Left ventricle myocardium inferior (tissue), 1 donor: Measurements from ENCODE around the gene EDIL3. TPM values are rescaled to one million over a fixed set of nuclear protein-coding genes. Genes with fewer than 3 reads are reported as not detected.

Experiments used
- DNase-seq: peaks from one replicate; pipeline ENCODE4 v3.0.0-alpha.2; 2020
- H3K27ac ChIP-seq: fragments of 200-600 bp; replicated peaks from 2 replicates; pipeline ENCODE4 v1.8.0; 2021
- H3K27me3 ChIP-seq: fragments of 200-600 bp; 2 replicates; pipeline ENCODE4 v1.8.0; 2021; ENCODE audit warnings: low read depth
- H3K36me3 ChIP-seq: fragments of 200-600 bp; 2 replicates; pipeline ENCODE4 v1.8.0; 2021
- H3K4me1 ChIP-seq: fragments of 200-600 bp; 2 replicates; pipeline ENCODE4 v1.8.0; 2021
- H3K4me3 ChIP-seq: fragments of 200-600 bp; 2 replicates; pipeline ENCODE4 v1.8.0; 2021; ENCODE audit warnings: mild to moderate bottlenecking, moderate library complexity
- H3K9me3 ChIP-seq: fragments of 200-600 bp; replicated peaks from 2 replicates; pipeline ENCODE4 v1.8.0; 2021
- intact Hi-C: fragments of 100-400 bp; cut with micrococcal nuclease; formaldehyde crosslinking; loops from one replicate; pipeline ENCODE4 v1.11.0; 2022
- total RNA-seq: library from RNA; stranded (reverse); fragmentation: NEBNext Ultra II Directional; extraction: Animal tissue kit (Norgen Biotek cat#: 25700); gene quantifications from one replicate; pipeline ENCODE4 v1.2.1, GENCODE V29; 2021
- TF ChIP-seq, protein P1 (sequence below): fragments of 200-600 bp; IDR thresholded peaks from 2 replicates; pipeline ENCODE4 v1.8.0; 2021; ENCODE audit warnings: antibody characterized with exemption, mild to moderate bottlenecking, borderline replicate concordance
- donor health status: DM: no; HTN: yes; CAD: no; lungs with severe emphysema.

The EDIL3 gene
- total RNA-seq, 1 donor from 2014 or later, result 3.5 TPM

DNA sequence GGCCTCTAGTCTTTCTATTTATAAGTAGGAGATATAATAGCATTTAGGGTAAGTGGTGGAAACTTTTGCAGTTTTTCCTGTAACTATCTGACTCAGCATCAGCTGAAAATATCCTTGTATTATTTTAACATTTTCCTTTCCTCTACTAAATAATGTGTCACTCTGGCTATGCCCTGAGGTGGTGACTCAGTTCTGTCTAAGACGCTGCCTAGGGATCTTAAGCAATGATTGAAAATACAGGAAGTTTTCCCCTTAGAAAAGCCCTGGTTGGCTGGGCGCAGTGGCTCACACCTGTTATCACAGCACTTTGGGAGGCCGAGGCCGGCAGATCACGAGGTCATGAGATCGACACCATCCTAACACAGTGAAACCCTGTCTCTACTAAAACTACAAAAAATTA lies 9.3 kb upstream of the EDIL3 start:
- TF ChIP-seq, protein P1, sequence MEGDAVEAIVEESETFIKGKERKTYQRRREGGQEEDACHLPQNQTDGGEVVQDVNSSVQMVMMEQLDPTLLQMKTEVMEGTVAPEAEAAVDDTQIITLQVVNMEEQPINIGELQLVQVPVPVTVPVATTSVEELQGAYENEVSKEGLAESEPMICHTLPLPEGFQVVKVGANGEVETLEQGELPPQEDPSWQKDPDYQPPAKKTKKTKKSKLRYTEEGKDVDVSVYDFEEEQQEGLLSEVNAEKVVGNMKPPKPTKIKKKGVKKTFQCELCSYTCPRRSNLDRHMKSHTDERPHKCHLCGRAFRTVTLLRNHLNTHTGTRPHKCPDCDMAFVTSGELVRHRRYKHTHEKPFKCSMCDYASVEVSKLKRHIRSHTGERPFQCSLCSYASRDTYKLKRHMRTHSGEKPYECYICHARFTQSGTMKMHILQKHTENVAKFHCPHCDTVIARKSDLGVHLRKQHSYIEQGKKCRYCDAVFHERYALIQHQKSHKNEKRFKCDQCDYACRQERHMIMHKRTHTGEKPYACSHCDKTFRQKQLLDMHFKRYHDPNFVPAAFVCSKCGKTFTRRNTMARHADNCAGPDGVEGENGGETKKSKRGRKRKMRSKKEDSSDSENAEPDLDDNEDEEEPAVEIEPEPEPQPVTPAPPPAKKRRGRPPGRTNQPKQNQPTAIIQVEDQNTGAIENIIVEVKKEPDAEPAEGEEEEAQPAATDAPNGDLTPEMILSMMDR, result no peak
- Histone ChIP-seq H3K36me3 (no peaks in the 10 kb centered on the region), H3K4me1 (no peaks in the 10 kb centered on the region), H3K27me3 (no peaks in the 10 kb centered on the region), H3K27ac (no peak overlapping the region), H3K4me3 (no peak overlapping the region), H3K9me3 (no peaks in the 10 kb centered on the region)
- intact Hi-C loops, result no loop called here
- DNase-seq, result no peak

DNA sequence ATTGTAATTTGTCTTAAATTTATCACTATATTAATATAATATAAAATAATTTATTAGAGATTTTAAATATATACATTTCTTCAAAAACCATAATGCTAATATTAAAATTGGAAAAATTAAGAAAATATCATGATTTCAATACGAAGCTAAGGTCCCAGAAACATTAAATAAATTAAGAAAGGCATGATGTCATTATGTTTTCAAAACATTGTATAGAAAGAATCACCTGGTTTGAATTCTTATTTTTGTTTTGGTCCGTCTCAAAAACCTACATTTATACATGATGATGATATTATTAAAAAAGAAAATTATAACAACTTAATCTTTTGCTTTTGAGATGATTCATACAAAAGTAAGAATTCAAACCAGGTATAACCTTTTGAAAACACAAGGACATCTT lies 8.2 kb upstream of the EDIL3 start:
- Histone ChIP-seq H3K9me3 (no peaks in the 10 kb centered on the region), H3K27me3 (no peaks in the 10 kb centered on the region), H3K36me3 (no peaks in the 10 kb centered on the region), H3K4me1 (no peaks in the 10 kb centered on the region), H3K4me3 (no peak overlapping the region), H3K27ac (no peak overlapping the region)
- intact Hi-C loops, result no loop called here
- no peak for DNase-seq
- TF ChIP-seq, protein P1, result no peak

GRCh38 chr5:84385705-84386104 lies 1.0 kb upstream of the EDIL3 start:
- Histone ChIP-seq H3K27ac (no peak overlapping the region), H3K4me1 (peaks cover 34% of the 10 kb centered on the region), H3K36me3 (no peaks in the 10 kb centered on the region), H3K4me3 (no peak overlapping the region), H3K27me3 (peaks cover 61% of the 10 kb centered on the region), H3K9me3 (no peaks in the 10 kb centered on the region)
- TF ChIP-seq, protein P1, result no peak
- DNase-seq, result no peak
- intact Hi-C loops, result loop anchor here (10.0 kb wide), 1 partner anchor 111 kb away; no protein-coding TSS in a partner anchor

GRCh38 chr5:84383816-84384603 lies 670 bp downstream of the EDIL3 start:
- intact Hi-C loops, result loop anchor here (10.0 kb wide), 1 partner anchor 109 kb away; no protein-coding TSS in a partner anchor
- peak overlapping the region; percentile 67 for H3K4me3 ChIP-seq
- peaks cover 34% of the 10 kb centered on the region for H3K4me1 ChIP-seq
- H3K27me3 ChIP-seq, result peaks cover 68% of the 10 kb centered on the region
- no peak for DNase-seq
- H3K36me3 ChIP-seq, result no peaks in the 10 kb centered on the region
- H3K9me3 ChIP-seq, result no peaks in the 10 kb centered on the region
- H3K27ac ChIP-seq, result no peak overlapping the region
- TF ChIP-seq, protein P1, result no peak

- TF ChIP-seq, protein P1, result no peak
- DNase-seq, result no peak
- H3K9me3 ChIP-seq, result no peaks in the 10 kb centered on the region
- peaks cover 34% of the 10 kb centered on the region for H3K4me1 ChIP-seq
- intact Hi-C loops, result loop anchor here (10.0 kb wide), 1 partner anchor 109 kb away; no protein-coding TSS in a partner anchor
- peaks cover 68% of the 10 kb centered on the region for H3K27me3 ChIP-seq
- H3K4me3 ChIP-seq, result peak overlapping the region; percentile 67
- peak overlapping the region; percentile 63 for H3K27ac ChIP-seq
- no peaks in the 10 kb centered on the region for H3K36me3 ChIP-seq
Observed at GRCh38 chr5:84383296-84383815, 1.3 kb downstream of the EDIL3 start.
